Stimulated activated CD4-positive, alpha-beta T cell treated with anti-CD3 and anti-CD28 coated beads, Interleukin-1b, Interleukin-23, amount 100 ng/mL, for 4 hours (primary cell): ENCODE results near the gene ARHGAP28.
"Not testable (repeated sequence)": the region's sequence is repeated elsewhere in the genome, so short reads cannot be mapped to it uniquely, and the experiment has no call there.

Source experiments
- DNase-seq, 2 donors: peaks; one replicate each; pipeline ENCODE4 v3.0.0-alpha.2; 2020; ENCODE audit warnings: low read depth in 2 of 2

The ARHGAP28 gene

DNA sequence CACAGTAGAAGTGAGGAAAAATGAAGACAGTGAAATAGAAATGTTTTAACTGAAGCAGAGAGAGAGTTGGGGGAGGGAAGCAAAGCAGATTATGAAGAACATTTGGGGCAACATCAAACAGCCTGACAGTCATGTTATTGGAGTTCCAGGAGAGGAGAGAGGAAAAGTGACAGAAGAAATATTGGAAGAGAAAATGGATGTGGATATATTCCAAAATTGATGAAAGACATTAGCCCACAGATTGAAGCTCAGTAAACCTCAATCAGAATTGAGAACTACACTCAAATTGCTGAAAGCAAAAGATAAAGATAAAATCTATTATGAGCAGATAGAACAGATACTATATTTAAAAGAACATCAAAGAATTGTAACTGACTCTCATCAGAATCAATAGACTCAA, 90.8 kb downstream of the ARHGAP28 start:
- no peak for DNase-seq

DNA sequence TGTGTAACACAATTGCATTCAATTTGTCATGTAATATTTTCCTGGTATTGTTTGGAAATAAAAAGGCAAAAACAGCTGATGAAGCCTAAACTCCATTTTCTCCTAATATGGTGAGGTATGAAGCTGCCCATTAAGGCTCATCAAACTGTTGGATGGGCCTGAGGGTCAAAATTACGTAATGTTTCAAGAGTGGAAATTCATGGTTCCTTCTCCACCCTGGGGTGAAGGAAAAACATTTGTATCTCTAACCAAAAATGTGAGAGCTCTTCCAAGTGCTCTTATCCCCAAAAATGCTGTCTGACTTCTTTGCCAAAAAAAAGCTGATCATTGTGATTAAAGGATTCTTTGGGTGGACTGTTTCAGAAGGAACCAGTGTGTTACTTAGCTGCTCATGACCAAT, 91.8 kb downstream of the ARHGAP28 start:
- DNase-seq, result no peak

DNA sequence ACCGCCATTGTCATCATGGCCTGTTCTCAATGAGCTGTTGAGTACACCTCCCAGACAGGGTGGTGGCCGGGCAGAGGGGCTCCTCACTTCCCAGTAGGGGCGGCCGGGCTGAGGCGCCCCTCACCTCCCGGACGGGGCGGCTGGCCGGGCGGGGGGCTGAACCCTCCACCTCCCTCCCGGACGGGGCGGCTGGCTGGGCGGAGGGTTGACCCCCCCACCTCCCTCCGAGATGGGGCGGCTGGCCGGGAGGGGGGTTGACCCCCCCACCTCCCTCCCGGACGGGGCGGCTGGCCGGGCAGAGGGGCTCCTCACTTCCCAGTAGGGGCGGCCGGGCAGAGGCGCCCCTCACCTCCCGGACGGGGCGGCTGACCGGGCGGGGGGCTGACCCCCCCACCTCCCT, 97.6 kb downstream of the ARHGAP28 start:
- not testable (repeated sequence) for DNase-seq

DNA sequence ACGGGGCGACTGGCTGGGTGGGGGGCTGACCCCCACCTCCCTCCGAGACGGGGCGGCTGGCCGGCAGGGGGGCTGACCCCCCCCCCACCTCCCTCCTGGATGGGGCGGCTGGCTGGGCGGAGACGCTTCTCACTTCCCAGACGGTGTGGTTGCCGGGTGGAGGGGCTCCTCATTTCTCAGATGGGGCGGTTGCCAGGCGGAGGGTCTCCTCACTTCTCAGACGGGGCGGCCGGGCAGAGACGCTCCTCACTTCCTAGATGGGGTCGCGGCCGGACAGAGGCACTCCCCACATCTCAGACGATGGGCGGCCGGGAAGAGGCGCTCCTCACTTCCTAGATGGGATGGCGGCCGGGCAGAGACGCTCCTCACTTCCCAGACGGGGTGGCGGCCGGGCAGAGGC, 98.0 kb downstream of the ARHGAP28 start:
- not testable (repeated sequence) for DNase-seq

DNA sequence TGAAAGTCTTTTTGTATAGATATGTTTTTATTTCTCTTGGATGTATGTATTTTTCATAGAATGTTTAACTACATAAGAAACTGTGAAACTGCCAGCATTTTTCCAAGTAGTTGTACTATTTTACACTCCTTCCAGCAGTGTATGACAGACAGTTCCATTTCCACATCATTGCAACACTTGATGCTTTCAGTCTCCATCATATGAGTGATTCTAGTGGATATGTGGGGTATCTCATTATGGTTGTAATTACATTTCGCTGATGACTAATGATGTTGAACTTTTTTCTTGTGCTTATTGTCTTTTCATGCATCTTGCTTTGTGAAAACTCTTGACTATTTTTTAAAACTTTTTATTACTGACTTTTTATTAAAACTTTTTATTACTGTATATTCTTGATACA, 101.4 kb downstream of the ARHGAP28 start:
- DNase-seq, result no peak

DNA sequence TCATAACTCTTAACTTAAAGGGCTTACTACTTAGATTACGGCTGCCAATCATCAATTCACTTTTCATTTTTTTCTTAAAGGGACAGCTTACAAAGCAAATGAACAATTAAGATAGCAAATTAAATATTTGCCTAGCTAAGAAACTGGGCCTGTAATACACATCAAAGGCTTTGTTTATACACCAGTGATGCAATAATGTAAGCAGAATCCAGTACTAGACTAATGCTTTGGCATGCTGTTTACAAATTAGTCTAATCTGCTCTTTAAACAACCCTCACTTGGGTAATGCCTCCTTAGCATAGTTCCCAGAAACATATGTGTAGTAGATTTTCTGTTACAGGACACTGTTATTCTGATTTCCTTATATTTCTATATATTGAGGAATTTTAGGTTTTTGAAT, 105.8 kb downstream of the ARHGAP28 start:
- no peak for DNase-seq

DNA sequence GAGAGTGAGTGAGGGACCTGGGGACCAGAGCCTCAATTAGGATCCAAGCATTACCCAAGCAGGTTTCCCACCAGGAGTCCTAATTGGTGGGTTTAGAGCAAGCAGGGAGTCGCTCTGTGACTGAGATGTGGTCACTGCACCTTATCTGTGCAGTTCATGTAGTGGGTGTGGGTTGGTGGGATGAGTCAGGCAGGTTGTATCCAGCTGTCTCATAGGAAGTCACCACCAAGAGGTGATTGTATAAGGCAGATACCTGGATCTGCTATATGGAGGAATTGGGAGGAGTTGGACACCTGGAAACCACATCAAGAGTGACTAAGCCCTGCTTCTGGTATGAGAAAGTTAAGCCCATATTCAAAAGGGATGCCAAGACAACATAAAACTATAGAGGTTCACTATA, 106.8 kb downstream of the ARHGAP28 start:
- no peak for DNase-seq

DNA sequence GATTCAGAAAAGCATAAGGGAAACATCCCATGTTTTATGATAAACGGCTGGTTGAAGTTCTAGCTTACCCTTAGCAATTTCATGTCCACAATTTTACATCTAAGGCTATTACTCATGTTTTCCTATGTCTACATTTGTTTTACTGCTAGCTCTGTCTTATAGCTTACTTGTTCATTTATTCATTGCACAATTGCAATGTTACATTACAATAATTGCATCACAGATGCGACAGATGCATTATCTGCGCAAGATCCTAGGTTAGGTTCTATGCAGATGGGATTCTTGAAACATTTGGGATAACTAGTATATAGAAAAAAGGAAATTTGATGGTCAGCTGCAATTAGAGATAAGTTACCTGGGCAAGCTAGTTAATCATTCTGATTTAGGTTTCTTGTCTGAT, 108.4 kb downstream of the ARHGAP28 start:
- no peak for DNase-seq

DNA sequence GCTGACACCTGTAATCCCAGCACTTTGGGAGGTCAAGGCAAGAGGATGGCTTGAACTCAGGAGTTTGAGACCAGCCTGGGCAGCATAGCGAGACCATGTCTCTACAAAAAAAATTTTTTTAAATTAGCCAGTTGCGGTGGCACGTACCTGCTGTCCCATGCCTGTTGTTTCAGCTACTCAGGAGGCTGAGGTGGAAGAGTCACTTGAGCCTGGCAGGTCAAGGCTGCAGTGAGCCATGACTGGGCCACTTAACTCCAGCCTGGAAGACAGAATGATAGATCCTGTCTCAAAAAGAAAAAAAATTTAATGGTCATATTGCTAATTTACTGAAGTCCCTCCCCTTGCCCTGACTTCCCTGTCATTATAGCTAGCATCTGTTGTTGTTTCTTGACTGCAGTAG, 112.6 kb downstream of the ARHGAP28 start:
- DNase-seq, result no peak

DNA sequence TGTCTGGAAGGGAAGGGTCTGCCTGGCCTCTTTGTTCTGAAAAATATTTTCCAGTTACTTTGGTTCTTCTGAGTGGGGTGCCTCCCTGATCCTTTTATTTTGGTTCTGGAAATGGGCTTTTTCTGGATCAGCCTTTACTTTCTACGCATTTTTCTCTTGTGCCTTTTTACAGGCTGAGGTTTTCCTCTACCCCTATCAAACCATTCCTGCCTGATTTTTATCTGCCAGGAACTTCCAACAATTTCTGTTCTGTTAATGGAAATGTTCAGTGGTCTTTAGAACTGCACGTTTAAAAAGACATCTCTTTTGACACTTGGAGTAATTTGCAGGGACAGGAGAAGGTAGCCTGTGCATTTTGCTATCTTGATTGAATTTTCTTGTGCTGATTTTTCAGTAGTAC, 113.8 kb downstream of the ARHGAP28 start:
- no peak for DNase-seq

DNA sequence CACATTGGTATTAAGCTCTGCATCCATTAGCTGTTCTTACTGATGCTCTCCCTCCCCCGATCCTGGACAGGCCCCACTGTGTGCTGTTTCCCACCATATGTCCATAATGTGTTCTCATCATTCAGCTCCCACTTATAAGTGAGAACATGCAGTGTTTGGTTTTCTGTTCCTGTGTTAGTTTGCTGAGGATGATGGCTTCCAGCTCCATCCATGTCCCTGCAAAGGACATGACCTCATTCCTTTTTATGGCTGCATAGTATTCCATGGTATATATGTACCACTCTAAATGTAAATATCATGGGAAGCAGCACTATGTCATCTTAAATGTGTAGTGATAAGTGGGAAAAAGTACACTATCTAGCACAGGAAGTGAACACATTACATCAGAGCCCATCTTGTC, 116.0 kb downstream of the ARHGAP28 start:
- DNase-seq, result not testable (repeated sequence)

DNA sequence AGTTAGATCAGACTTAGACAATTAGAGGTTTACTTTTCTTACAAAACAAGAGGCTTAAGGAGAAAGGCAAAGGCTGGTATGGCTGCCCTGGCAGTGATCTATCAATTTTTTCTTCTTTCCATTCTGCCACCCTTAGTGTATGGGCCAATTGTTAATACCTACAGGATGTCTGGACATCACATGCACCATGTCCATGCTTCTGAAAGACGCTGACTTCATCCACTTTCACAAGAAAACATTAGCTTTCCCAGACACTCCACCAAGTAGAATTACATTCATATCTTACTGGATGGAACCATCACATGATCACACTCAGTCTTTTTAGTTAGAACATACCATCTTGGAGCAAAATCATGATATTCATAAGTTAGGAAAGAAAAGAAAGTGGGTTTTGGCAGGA, 120.9 kb downstream of the ARHGAP28 start:
- DNase-seq, result no peak

DNA sequence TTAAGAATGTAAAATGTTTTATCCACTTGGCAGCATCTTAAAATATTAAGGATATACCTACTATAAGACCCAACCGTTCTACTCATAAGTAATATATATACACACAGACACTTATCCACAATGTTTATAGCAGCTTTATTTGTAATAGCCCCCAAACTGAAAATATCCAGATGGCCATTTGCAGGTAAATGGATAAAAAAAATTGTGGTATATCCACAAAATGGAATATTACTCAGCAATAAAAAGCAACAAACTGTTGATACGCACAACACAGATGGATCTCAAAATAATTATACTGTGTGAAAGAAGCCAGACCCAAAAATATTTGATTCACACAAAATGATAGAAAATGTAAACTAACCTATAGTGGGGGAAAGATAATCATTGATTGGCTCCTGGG, 122.0 kb downstream of the ARHGAP28 start:
- DNase-seq, result no peak

DNA sequence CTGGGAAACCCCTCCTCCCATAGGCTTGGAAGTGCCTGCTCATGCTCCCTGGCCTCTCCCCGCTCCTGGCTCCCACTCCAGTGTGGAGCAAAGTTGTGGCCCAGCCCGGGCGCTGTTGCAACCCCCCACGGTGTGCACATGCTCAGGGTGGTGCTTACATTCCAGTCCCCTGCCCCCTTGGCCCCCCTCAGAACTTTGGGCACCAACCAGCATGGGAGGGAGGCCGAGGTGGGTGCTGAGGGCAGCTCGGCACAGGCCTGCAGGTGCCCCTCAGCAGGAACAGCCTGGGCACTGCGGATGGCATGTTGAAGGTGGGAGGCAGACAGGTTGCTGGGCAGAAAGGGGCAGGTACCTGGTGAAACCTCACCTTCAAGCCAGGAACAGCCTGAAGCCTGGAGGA, 125.3 kb downstream of the ARHGAP28 start:
- no peak for DNase-seq

DNA sequence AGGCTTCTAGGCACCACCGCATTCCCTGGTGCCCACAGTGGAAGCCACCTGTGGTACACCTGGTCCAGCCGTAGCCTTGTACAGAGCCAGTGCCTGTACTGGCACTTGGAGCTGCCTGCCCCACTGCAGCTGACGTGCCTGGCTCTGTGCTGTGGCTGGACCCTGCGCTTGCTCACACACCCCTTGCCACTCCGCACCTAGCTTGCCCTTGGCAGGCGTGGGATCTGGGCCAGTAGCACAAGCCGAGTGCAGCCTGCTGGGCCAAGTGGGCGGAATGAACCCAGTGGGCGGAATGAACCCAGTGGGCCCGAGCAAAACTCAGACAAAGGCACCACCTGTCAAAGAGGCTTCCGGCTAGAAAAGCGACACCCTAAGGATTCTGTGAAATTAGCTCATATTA, 126.3 kb downstream of the ARHGAP28 start:
- no peak for DNase-seq

DNA sequence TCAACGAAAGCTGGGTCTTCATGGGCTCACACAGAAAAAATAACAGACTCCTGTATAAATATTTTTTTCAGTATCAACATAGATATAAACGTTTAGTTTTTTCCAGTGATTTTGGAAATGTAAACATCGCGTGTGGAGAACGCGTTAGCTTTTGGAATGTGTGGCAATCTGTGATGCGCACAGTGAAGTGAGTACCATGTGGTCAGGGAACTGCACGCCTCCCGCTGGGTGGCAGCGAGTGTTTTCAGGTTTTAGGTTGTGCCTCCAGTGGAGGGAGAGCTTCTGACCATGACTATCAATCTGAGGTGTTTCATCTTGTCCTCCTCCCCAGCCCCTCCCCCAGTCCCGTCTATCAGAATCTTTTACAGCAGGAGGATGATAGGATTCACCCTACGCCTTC, 127.8 kb downstream of the ARHGAP28 start:
- no peak for DNase-seq

DNA sequence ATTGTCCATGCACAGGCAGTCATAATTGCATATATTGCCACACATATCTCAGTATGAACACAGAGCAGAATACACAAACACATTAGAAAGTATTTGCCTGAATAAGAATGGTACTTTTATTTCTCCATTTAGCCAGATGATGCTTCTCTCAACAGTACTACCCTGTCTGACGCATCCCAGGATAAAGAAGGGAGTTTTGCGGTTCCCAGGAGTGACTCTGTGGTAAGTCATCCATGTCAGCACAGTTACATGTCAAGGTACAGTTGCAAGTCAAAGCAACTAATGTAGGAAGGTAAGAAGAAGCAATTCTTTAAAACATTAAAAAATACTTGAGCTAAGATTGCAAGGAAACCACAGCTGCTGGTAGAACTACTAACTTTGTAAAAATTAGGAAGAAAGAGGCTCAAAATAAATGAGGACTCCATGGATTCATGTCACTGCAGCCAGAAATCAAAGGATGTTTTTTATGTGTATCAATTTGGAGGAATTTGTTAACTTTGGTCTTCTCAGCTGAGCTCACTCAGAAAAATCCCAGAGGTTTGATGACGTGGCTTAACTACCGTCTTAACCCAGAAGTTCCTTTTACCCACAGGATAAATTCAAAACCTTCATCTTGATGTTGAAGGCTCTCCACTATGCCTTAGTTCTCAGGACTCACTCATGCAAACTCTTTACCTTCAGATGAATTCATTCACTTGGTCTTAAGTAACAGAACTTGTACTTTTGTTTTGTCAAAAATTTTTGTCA, 130.3 kb downstream of the ARHGAP28 start:
- no peak for DNase-seq

DNA sequence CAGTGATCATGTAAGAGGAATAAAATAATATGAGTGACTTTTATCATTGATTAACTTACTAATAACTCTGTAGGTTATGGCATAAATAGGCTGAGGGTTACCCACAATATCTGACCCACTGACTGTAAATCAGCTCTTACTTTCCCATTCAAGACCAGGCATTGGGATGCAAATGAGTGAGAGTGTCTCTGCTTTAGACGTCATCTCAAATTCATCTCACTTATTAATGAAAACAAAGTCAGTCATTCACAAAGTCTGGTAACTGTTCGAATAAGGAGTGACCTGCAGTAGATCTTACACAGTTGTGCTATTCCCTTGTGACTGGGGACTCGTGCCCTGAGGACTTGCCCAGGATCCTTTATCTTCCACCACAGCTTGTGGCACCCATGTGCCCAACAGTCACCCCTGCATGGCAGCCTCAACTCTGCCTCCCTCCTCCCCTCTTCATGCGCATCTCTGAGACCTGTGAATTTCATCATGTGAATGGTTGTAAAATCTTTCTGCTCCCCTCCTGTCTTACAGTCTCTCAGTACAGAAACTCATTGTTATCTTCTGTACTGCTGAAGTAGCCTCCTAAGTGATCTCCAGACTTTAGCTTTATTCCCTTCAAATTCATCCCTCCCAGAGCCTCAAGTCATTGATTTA, 131.4 kb downstream of the ARHGAP28 start:
- DNase-seq, result no peak

DNA sequence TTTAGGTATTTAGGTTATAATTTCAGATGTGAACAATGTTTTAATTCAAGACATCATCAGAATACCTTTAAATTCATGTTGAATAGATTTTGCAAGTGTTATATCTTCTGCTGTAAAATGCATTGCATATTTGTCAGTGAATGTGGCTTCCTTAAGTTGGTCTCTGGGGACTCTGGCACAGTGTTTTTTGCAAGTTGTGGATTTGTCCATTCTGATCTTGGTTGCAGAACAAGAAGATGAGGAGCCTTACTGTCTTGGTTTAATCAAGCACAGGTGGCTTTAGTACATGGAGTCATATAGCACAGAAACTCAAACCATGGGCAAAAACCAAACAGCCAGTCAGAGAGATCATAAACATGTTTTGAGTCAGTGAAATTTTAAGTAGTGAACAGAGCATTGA, 135.7 kb downstream of the ARHGAP28 start:
- no peak for DNase-seq

DNA sequence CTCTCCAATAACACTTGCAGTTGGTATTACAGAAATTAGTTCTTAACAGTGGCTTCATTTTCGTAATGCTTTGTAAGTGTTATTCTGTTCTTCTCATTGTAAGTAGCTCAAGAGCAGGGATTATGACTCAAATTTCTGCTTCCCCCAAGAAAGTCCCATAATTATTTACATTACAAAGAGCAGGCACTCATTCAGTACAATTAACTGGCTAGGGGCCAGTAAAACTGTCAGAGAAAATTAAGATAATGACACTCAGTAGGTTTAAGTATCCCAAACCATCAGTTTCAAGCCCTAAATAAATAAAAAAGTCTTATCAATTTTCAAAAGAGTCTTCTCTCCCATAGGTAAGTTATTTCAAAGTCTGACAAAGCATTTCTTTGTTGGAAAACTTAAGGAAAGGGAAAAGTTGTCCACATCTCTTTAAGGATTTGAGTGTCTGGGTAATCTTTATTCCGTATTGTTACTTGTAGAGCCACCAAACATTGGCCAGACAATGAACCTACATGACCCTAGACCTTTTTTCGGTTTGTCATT, 137.1 kb downstream of the ARHGAP28 start:
- no peak for DNase-seq

DNA sequence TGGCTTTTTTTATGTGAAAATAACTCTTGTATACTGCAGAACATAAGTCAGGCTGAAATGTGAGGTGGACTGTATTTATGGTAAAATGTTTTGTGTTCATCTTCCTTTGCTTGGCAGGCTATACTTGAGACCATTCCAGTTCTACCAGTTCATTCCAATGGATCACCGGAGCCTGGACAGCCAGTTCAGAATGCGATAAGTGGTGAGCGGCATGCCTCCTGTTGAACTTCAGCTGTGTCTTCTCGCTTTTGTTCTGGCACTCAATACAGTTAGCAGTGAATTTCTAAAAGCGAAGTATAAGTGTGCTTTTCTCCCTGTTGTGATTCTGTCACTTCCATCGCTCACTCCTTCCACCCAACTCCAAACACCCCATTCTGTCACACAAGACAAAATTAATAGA, 138.5 kb downstream of the ARHGAP28 start:
- no peak for DNase-seq

DNA sequence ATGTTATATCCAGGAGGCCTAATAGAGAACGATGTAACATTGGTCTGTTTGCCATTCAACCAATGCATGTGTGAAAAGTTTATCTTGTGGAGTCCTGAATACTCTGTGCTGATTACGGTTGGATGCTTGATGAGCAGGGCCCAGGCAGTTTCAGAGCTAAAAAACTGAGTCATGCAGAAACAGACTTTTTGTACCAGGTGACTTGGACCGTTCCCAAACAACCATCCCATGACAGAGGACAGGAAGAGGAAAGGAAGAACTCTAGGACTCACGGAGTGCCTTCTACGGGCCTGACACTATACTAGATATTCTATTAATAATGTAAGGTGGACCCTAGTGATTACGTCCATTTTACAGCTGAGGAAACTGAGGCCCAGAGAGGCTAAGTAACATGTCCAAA, 142.1 kb downstream of the ARHGAP28 start:
- no peak for DNase-seq

DNA sequence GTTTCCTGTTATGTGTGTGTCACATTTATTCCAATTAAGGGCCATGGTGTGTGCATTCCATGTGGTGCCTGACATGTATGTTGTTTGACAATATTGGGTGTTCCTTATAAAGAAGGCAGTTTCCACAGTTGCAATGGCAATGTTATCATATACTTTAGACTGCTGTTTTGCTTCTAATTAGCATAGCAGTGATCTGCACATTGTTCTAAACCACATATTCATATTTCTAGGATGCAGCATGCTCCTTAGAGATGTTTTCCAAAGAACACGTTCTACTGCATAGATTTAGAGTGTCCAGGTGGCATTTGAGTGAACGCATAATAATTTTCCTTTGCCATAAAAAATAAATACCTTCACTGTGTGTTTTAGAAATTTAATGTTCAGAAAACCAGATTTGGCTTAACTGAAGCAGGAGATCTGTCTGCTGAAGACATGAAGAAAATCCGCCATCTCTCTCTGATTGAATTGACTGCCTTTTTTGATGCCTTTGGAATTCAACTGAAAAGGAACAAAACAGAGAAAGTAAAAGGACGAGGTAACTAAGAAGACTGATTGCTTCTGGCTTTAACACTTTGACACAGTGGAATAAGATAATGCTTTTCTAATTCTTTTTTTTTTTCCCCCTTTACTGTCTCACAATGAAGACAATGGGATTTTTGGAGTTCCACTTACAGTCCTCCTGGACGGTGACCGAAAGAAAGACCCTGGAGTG, 143.7 kb downstream of the ARHGAP28 start:
- DNase-seq, result no peak
